ENCODE data around the gene ESF1. TPM values are rescaled to one million over a fixed set of nuclear protein-coding genes. Genes with fewer than 3 reads are reported as not detected.

The ESF1 gene
- total RNA-seq, 2 experiments from 2014 or later: 12.4 to 12.7 TPM

DNA sequence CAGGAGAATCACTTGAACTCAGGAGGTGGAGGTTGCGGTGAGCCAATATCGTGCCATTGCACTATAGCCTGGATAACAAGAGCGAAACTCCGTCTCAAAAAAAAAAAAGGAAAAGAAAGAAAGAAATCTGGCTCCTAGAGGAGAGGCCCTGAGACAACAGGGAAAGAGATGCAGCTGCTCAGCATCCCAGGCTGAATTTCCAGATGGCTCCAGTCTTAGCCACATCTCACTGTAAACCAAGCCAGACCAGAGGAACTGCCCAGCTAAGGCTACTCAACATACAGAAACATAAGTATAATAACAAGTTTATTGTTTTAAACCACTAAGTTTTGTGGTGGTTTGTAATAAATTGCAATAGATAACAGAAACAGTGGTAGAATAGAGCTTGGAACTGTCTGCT is 107.5 kb downstream of the ESF1 start:
- H3K9me3 Mint-ChIP-seq: no peaks in the 10 kb centered on the region
- no peaks in the 10 kb centered on the region for H3K36me3 Mint-ChIP-seq (ENCODE audit: low read depth)
- no peak overlapping the region for H3K4me3 Mint-ChIP-seq
- POLR2A ChIA-PET: interaction anchor here (0.7 kb wide), 1 partner anchor 750 kb away, joined by 6 read pairs; no protein-coding TSS in a partner anchor
- H3K27me3 Mint-ChIP-seq: peaks cover under 1% of the 10 kb centered on the region
- H3K4me1 Mint-ChIP-seq: no peaks in the 10 kb centered on the region
- DNase-seq: no peak
- no peak overlapping the region for H3K27ac Mint-ChIP-seq
- CTCF ChIA-PET: no interaction called here

DNA sequence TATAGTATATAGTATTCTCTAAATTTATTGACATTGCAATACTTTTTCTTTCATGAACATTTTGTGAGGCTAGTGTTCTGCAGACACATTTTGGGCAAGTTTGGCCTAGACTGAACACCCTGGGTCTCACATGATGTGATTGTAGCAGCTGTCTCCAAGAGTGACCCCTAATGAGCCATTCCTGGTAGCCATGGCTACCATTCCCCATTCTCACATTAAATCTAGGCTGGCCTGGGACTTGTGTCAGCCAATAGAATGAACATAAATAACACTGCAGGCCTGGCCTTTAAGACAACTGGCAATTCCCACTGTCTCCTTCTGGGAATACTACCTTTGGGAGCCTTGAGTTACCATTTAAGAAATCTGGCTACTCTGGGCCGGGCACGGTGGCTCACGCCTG is 108.0 kb downstream of the ESF1 start:
- Mint-ChIP-seq H3K4me3 (no peak overlapping the region), H3K27ac (no peak overlapping the region), H3K9me3 (no peaks in the 10 kb centered on the region), H3K4me1 (no peaks in the 10 kb centered on the region), H3K36me3 (ENCODE audit: low read depth) (no peaks in the 10 kb centered on the region), H3K27me3 (peaks cover 3% of the 10 kb centered on the region)
- DNase-seq: no peak
- ChIA-PET POLR2A (interaction anchor here (0.7 kb wide), 1 partner anchor 750 kb away, joined by 6 read pairs; no protein-coding TSS in a partner anchor), CTCF (no interaction called here)

DNA sequence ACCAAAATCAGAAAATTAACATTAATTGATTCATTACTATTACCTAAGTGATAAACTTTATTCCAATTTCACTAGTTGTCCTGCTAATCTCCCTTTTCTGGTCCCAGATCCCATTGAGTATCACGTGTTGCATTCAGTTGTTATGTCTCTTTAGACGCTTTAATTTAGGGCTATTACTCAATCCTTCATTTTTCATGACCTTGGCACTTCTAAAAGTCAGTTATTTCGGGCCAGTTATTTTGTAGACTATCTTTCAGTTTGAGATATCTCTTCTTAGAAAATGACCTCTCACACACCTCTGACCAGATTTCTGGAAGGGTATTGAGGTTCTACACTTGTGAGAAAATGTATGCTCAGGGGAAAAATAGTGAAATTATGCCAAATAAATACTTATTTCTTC is 112.0 kb downstream of the ESF1 start:
- Mint-ChIP-seq H3K27me3 (peaks cover 5% of the 10 kb centered on the region), H3K27ac (no peak overlapping the region), H3K4me3 (no peak overlapping the region), H3K9me3 (no peaks in the 10 kb centered on the region), H3K36me3 (ENCODE audit: low read depth) (no peaks in the 10 kb centered on the region), H3K4me1 (no peaks in the 10 kb centered on the region)
- DNase-seq: no peak
- ChIA-PET POLR2A (no interaction called here), CTCF (no interaction called here)

DNA sequence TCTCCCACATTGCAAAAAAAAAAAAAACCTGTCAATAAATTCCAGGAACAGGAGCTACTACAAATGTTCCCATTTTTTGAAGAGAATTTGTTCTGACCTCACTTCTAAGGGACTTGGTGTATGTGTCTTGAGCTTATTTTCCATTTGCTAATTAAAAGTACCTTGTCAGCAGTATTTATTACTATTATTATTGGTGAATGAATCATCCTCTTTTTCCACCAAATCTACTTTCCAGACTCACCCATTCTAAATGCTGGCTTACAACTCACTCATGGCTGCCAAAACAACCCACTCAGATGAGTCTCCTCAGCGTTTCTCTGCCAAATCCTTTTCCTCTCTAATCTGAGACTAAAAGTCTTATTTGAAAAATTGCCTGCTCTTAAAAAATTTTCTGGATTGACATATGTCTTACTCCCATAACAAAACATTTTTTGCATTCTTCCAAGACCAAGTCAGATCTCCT is 112.8 kb downstream of the ESF1 start:
- Mint-ChIP-seq H3K9me3 (no peaks in the 10 kb centered on the region), H3K4me3 (no peak overlapping the region), H3K4me1 (no peaks in the 10 kb centered on the region), H3K36me3 (ENCODE audit: low read depth) (no peaks in the 10 kb centered on the region), H3K27ac (no peak overlapping the region), H3K27me3 (peaks cover 5% of the 10 kb centered on the region)
- DNase-seq: no peak
- ChIA-PET CTCF (interaction anchor here (0.7 kb wide), 1 partner anchor 102 kb away, joined by 3 read pairs; no protein-coding TSS in a partner anchor), POLR2A (no interaction called here)

DNA sequence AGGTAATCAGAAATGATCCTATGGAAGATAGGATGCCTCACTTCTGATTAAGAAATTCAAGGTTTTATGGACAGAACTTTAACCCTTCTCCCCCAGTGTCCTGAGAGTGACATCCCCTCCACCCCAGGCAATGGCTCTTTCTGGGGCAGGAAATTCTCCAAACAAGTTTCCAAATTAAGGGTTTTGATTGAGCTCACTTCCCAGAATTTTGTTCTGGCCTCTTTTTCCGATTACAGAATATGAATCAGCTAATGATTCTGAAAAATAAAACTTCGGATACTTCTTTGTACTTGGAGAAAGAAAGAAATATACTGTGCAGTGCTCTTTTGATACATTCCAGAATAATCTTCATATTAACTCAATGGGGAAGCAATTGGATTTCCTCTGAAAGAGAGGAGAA is 113.2 kb downstream of the ESF1 start:
- Mint-ChIP-seq H3K27ac (no peak overlapping the region), H3K4me1 (no peaks in the 10 kb centered on the region), H3K9me3 (no peaks in the 10 kb centered on the region), H3K36me3 (ENCODE audit: low read depth) (no peaks in the 10 kb centered on the region), H3K27me3 (peaks cover 5% of the 10 kb centered on the region), H3K4me3 (no peak overlapping the region)
- no peak for DNase-seq
- CTCF ChIA-PET: interaction anchor here (0.7 kb wide), 1 partner anchor 102 kb away, joined by 3 read pairs; no protein-coding TSS in a partner anchor
- POLR2A ChIA-PET: no interaction called here

DNA sequence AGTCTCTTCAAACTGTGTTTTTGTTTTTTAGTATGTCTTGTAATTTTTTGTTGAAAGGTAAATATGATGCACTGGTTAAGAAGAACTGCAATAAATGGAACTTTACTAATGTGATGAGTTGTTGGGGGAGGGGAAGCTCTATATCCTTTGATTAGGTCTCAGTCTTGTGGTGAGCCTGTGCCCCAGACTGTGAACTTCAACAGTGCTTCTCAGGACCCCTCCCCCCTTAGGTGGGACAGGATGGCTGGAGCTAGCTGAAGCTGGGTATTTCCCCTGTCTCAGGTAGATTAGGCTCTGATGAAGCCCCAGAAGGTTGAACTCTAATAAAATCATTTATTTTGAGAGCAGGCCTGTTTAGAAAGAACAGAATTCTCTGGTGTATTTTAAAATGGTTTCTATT is 114.6 kb downstream of the ESF1 start:
- POLR2A ChIA-PET: interaction anchor here (0.6 kb wide), 1 partner anchor 12 kb away, joined by 9 read pairs; no protein-coding TSS in a partner anchor
- peaks cover 5% of the 10 kb centered on the region for H3K27me3 Mint-ChIP-seq

DNA sequence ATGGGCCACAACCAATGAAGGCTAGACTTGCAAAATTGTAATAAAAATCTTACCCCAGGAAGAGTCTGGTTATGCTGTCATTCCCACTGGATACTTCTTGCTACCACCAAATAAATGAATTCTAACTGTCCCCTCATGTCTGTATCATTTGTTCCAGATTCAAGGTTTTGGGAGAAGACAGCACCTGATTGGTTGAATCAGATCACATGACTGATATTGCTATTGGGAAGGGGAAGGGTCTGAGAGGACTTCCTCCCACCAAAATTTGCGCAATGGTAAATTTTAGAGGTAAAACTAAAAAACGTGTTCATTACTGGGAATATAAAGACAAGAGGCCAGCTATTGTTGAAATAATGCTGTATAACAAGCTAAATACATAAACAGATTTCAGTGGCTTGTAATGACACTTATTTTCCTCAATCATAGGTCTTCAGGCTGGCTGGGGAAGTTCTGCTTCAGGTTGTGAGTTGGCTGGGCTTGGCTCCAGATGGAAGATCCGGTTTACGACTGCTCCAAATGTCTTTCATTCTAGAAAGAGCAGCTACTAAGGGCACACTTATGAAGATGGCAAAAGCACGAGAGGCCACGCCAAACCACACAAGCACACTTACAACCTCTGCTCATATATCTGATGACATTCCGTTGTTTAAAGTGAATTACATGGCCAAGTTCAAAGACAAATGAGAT is 118.9 kb downstream of the ESF1 start:
- H3K27me3 Mint-ChIP-seq: peaks cover 2% of the 10 kb centered on the region
- CTCF ChIA-PET: no interaction called here
- H3K4me1 Mint-ChIP-seq: no peaks in the 10 kb centered on the region
- no peak overlapping the region for H3K4me3 Mint-ChIP-seq
- POLR2A ChIA-PET: no interaction called here
- H3K27ac Mint-ChIP-seq: no peak overlapping the region
- H3K9me3 Mint-ChIP-seq: no peaks in the 10 kb centered on the region
- no peak for DNase-seq
- no peaks in the 10 kb centered on the region for H3K36me3 Mint-ChIP-seq (ENCODE audit: low read depth)

More for the DNA sequence above, 114.6 kb downstream of the ESF1 start:
- DNase-seq: no peak
- CTCF ChIA-PET: no interaction called here
- H3K27ac Mint-ChIP-seq: no peak overlapping the region
- no peaks in the 10 kb centered on the region for H3K36me3 Mint-ChIP-seq (ENCODE audit: low read depth)
- no peaks in the 10 kb centered on the region for H3K4me1 Mint-ChIP-seq
- no peaks in the 10 kb centered on the region for H3K9me3 Mint-ChIP-seq
- no peak overlapping the region for H3K4me3 Mint-ChIP-seq

Other genes with a start within 250 kb of the ESF1 start
- gene TASP1, start 146.0 kb downstream of the ESF1 start, total RNA-seq: 10 to 100 TPM in 1 of 2 experiments, 1 to 10 TPM in 1; 9.5 to 10.5 TPM
- gene NDUFAF5, start 109 bp upstream of the ESF1 start, total RNA-seq: 10 to 100 TPM; 21.2 to 25.4 TPM
- not detected for gene SEL1L2, start 205.7 kb upstream of the ESF1 start, total RNA-seq
- not detected for gene MACROD2, start 210.6 kb upstream of the ESF1 start, total RNA-seq

Measured in activated CD4-positive, alpha-beta T cell treated with anti-CD3 and anti-CD28 coated beads, Interleukin-2, amount 10 ng/mL, durations not matched to agents 7 days and 5 days (primary cell).